Subcutaneous adipose tissue (tissue), 4 donors: ENCODE results near the gene ZNF30. TPM values are rescaled to one million over a fixed set of nuclear protein-coding genes. Genes with fewer than 3 reads are reported as not detected.

Experiments
- CTCF ChIP-seq: fragments of 450-650 bp; IDR thresholded peaks from one replicate; pipeline ENCODE4 v1.5.1; 2016; ENCODE audit warnings: low read depth, mild to moderate bottlenecking, control low read depth, antibody characterized with exemption, moderate library complexity
- total RNA-seq, 4 donors: library from RNA; depleted of rRNA; stranded (reverse); fragments of >200 nt; gene quantifications; one replicate each; pipeline ENCODE4 v1.1.0, GENCODE V29; 2016

Gene ZNF30
- total RNA-seq, 4 donors from 2014 or later: 1.8 to 3.4 (median 2.4) TPM

GRCh38 chr19:34943861-34944573 lies 17.3 kb downstream of the ZNF30 start:
- no peak for TF ChIP-seq CTCF

- no peak for TF ChIP-seq CTCF
Measured at GRCh38 chr19:34953092-34953491, 26.4 kb downstream of the ZNF30 start.

GRCh38 chr19:34957830-34958751 lies 31.4 kb downstream of the ZNF30 start:
- TF ChIP-seq CTCF: no peak

- no peak for TF ChIP-seq CTCF
Measured at GRCh38 chr19:34959021-34959420, 32.3 kb downstream of the ZNF30 start.

GRCh38 chr19:34960103-34960805 lies 33.6 kb downstream of the ZNF30 start:
- TF ChIP-seq CTCF: no peak

GRCh38 chr19:34960940-34961679 lies 34.4 kb downstream of the ZNF30 start:
- no peak for TF ChIP-seq CTCF
